ENCODE results near the gene OR1A1.
A peak's percentile ranks its signal among the peaks of the same experiment; 100 is the strongest.

Gene OR1A1

GRCh38 chr17:3256575-3256974 is 49.1 kb downstream of the OR1A1 start:
- Histone ChIP-seq H3K14ac (ENCODE audit: low read length) (no peak overlapping the region), H2BK12ac (ENCODE audit: low read length) (no peak overlapping the region), H3K9ac (ENCODE audit: low read depth, low read length, poor library complexity) (no peak overlapping the region), H4K8ac (ENCODE audit: low read depth, low read length) (no peak overlapping the region), H2BK5ac (ENCODE audit: low read length) (no peak overlapping the region), H3K79me1 (ENCODE audit: low read depth, low read length) (no peaks in the 10 kb centered on the region), H3K36me3 (replicated peaks in 1 of 2; ENCODE audit: control insufficient read depth in 2 of 2, insufficient read depth in 2 of 2, low read length in 2 of 2) (no peaks in the 10 kb centered on the region), H3K27ac (replicated peaks; ENCODE audit: low read length) (no peak overlapping the region), H3K9me3 (replicated peaks in 1 of 2; ENCODE audit: control insufficient read depth in 2 of 2, insufficient read depth in 1 of 2, low read depth in 1 of 2, low read length in 2 of 2) (no peaks in the 10 kb centered on the region), H2AFZ (ENCODE audit: low read length) (no peak overlapping the region), H2AK5ac (ENCODE audit: low read depth, low read length) (no peak overlapping the region), H3K23ac (ENCODE audit: low read depth, low read length, poor library complexity) (no peak overlapping the region), H2BK120ac (ENCODE audit: low read depth, low read length) (no peak overlapping the region), H3K4me3 (ENCODE audit: low read length in 2 of 2) (no peak overlapping the region), H2BK15ac (ENCODE audit: low read length) (no peak overlapping the region), H3K27me3 (ENCODE audit: control insufficient read depth in 3 of 3, insufficient read depth in 3 of 3, low read depth in 1 of 3, low read length in 3 of 3) (peaks cover 0 to 10% (median 0%) of the 10 kb centered on the region in 3 experiments), H3K4me1 (ENCODE audit: control insufficient read depth in 2 of 2, insufficient read depth in 1 of 2, low read depth in 1 of 2, low read length in 2 of 2) (no peaks in the 10 kb centered on the region), H3K4me2 (ENCODE audit: insufficient read depth, low read length, poor library complexity, severe bottlenecking) (no peak overlapping the region), H4K91ac (ENCODE audit: low read depth, low read length, poor library complexity) (no peak overlapping the region), H3K18ac (ENCODE audit: low read length) (no peak overlapping the region), H3K4ac (ENCODE audit: low read length) (no peak overlapping the region)
- no CpG with 5 or more reads among the region's 8 CpGs for WGBS, 2 donors (ENCODE audit: extremely low coverage in 2 of 2, insufficient read length in 2 of 2, insufficient replicate concordance in 1 of 2)
- no peak for DNase-seq (ENCODE audit: low spot score)

- DNase-seq (ENCODE audit: low spot score) = no peak
- H3K79me1 ChIP-seq (ENCODE audit: low read depth, low read length) = no peaks in the 10 kb centered on the region
- no peak overlapping the region for H2BK15ac ChIP-seq (ENCODE audit: low read length)
- no peak overlapping the region for H3K27ac ChIP-seq (replicated peaks; ENCODE audit: low read length)
- H2BK5ac ChIP-seq (ENCODE audit: low read length) = no peak overlapping the region
- no peak overlapping the region for H2AK5ac ChIP-seq (ENCODE audit: low read depth, low read length)
- no peak overlapping the region for H4K91ac ChIP-seq (ENCODE audit: low read depth, low read length, poor library complexity)
- no peak overlapping the region for H3K23ac ChIP-seq (ENCODE audit: low read depth, low read length, poor library complexity)
- H2BK120ac ChIP-seq (ENCODE audit: low read depth, low read length) = no peak overlapping the region
- H3K14ac ChIP-seq (ENCODE audit: low read length) = no peak overlapping the region
- H3K4ac ChIP-seq (ENCODE audit: low read length) = no peak overlapping the region
- H3K27me3 ChIP-seq (ENCODE audit: control insufficient read depth in 3 of 3, insufficient read depth in 3 of 3, low read depth in 1 of 3, low read length in 3 of 3) = peaks cover 0 to 10% (median 0%) of the 10 kb centered on the region in 3 experiments
- no CpG with 5 or more reads among the region's 1 CpG for WGBS, 2 donors (ENCODE audit: extremely low coverage in 2 of 2, insufficient read length in 2 of 2, insufficient replicate concordance in 1 of 2)
- no peak overlapping the region for H3K18ac ChIP-seq (ENCODE audit: low read length)
- no peak overlapping the region for H2AFZ ChIP-seq (ENCODE audit: low read length)
- no peak overlapping the region for H3K4me2 ChIP-seq (ENCODE audit: insufficient read depth, low read length, poor library complexity, severe bottlenecking)
- no peak overlapping the region for H3K4me3 ChIP-seq (ENCODE audit: low read length in 2 of 2)
- no peaks in the 10 kb centered on the region for H3K36me3 ChIP-seq (replicated peaks in 1 of 2; ENCODE audit: control insufficient read depth in 2 of 2, insufficient read depth in 2 of 2, low read length in 2 of 2)
- no peak overlapping the region for H3K9ac ChIP-seq (ENCODE audit: low read depth, low read length, poor library complexity)
- no peaks in the 10 kb centered on the region for H3K9me3 ChIP-seq (replicated peaks in 1 of 2; ENCODE audit: control insufficient read depth in 2 of 2, insufficient read depth in 1 of 2, low read depth in 1 of 2, low read length in 2 of 2)
- H2BK12ac ChIP-seq (ENCODE audit: low read length) = no peak overlapping the region
- H4K8ac ChIP-seq (ENCODE audit: low read depth, low read length) = no peak overlapping the region
- H3K4me1 ChIP-seq (ENCODE audit: control insufficient read depth in 2 of 2, insufficient read depth in 1 of 2, low read depth in 1 of 2, low read length in 2 of 2) = no peaks in the 10 kb centered on the region
These were observed 52.7 kb downstream of the OR1A1 start for GRCh38 chr17:3260163-3260562.

GRCh38 chr17:3260600-3260999 is 53.1 kb downstream of the OR1A1 start:
- 100% methylated on average over 1 of the region's 13 CpGs; no CpG with 5 or more reads in 1 of the 2 donors for WGBS, 2 donors (ENCODE audit: extremely low coverage in 2 of 2, insufficient read length in 2 of 2, insufficient replicate concordance in 1 of 2)

More at GRCh38 chr17:3260600-3260999, 53.1 kb downstream of the OR1A1 start:
- H4K91ac ChIP-seq (ENCODE audit: low read depth, low read length, poor library complexity) = no peak overlapping the region
- H3K27me3 ChIP-seq (ENCODE audit: control insufficient read depth in 3 of 3, insufficient read depth in 3 of 3, low read depth in 1 of 3, low read length in 3 of 3) = peaks cover 0 to 10% (median 0%) of the 10 kb centered on the region in 3 experiments
- no peak overlapping the region for H2AK5ac ChIP-seq (ENCODE audit: low read depth, low read length)
- H3K79me1 ChIP-seq (ENCODE audit: low read depth, low read length) = no peaks in the 10 kb centered on the region
- no peak overlapping the region for H2BK120ac ChIP-seq (ENCODE audit: low read depth, low read length)
- H3K4me2 ChIP-seq (ENCODE audit: insufficient read depth, low read length, poor library complexity, severe bottlenecking) = no peak overlapping the region
- H3K36me3 ChIP-seq (replicated peaks in 1 of 2; ENCODE audit: control insufficient read depth in 2 of 2, insufficient read depth in 2 of 2, low read length in 2 of 2) = no peaks in the 10 kb centered on the region
- H3K4ac ChIP-seq (ENCODE audit: low read length) = no peak overlapping the region
- no peak for DNase-seq (ENCODE audit: low spot score)
- H3K9ac ChIP-seq (ENCODE audit: low read depth, low read length, poor library complexity) = no peak overlapping the region
- H2BK15ac ChIP-seq (ENCODE audit: low read length) = no peak overlapping the region
- no peaks in the 10 kb centered on the region for H3K4me1 ChIP-seq (ENCODE audit: control insufficient read depth in 2 of 2, insufficient read depth in 1 of 2, low read depth in 1 of 2, low read length in 2 of 2)
- H2AFZ ChIP-seq (ENCODE audit: low read length) = no peak overlapping the region
- no peak overlapping the region for H3K4me3 ChIP-seq (ENCODE audit: low read length in 2 of 2)
- no peak overlapping the region for H3K18ac ChIP-seq (ENCODE audit: low read length)
- no peak overlapping the region for H3K14ac ChIP-seq (ENCODE audit: low read length)
- no peak overlapping the region for H2BK12ac ChIP-seq (ENCODE audit: low read length)
- H3K27ac ChIP-seq (replicated peaks; ENCODE audit: low read length) = no peak overlapping the region
- no peaks in the 10 kb centered on the region for H3K9me3 ChIP-seq (replicated peaks in 1 of 2; ENCODE audit: control insufficient read depth in 2 of 2, insufficient read depth in 1 of 2, low read depth in 1 of 2, low read length in 2 of 2)
- H3K23ac ChIP-seq (ENCODE audit: low read depth, low read length, poor library complexity) = peak overlapping the region; percentile 81
- no peak overlapping the region for H4K8ac ChIP-seq (ENCODE audit: low read depth, low read length)
- no peak overlapping the region for H2BK5ac ChIP-seq (ENCODE audit: low read length)
